ENCODE results near the gene PRPH2.
"Not testable (repeated sequence)": the region's sequence is repeated elsewhere in the genome, so short reads cannot be mapped to it uniquely, and the experiment has no call there.

The PRPH2 gene

DNA sequence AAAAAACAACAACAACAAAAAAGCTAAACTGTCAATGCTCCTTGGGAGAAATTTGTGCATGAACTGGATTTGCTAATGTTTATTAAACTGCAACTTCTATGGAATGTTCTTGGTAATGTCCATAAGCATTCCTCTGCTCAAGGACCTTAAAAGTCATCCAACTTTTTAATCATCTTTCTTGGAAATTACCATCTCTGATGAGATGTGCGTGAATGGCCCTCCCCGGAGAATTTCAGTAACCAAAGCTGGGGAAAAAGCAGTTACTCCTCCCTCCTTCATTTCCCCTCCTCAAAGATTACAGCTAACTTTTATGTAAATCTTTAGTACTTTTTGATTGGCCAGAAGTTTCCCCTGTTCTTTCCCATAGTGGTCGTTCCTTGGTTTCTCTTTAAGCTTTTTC is 18.3 kb upstream of the PRPH2 start:
- DNase-seq, result no peak

DNA sequence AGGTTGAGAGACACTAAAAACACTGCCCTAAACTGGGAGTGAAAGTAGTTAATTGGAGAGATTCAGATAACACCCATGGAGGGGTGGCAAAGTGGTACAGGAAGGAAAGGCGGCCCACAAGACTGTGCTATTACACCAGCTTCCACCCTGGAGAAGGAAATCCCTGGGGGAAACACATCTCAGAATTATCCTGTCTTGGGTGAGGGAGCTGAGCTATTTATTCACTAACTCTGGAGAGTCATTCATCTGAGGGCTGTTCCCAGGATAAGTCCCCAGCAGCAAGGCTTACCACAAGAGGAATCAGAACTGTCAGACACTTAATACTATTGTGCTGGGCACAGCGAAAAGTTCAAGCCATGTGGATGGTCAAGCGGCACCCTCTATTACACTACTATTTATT is 13.6 kb upstream of the PRPH2 start:
- no peak for DNase-seq

DNA sequence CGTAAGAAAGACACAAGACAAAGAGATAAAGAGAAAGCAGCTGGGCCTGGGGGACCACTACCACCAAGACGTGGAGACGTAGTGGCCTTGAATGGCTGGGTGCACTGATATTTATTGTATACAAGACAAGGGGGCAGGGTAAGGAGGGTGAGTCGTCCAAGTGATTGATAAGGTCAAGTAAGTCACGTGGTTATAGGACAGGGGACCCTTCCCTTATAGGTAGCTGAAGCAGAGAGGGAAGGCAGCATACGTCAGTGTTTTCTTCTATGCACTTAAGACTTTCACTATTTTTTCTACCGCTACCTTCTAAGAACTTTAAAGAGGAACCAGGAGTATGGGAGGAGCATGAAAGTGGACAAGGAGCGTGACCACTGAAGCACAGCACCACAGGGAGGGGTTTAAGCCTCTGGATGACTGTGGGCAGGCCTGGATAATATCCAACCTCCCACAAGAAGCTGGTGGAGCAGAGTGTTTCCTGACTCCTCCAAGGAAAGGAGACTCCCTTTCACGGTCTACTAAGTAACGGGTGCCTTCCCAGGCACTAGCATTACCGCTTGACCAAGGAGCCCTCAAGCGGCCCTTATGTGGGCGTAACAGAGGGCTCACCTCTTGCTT is 11.6 kb upstream of the PRPH2 start:
- DNase-seq, result not testable (repeated sequence)

GRCh38 chr6:42729731-42730130 is 7.3 kb upstream of the PRPH2 start:
- no peak for DNase-seq

- no peak for DNase-seq
These were observed 5.2 kb upstream of the PRPH2 start for GRCh38 chr6:42727627-42728026.

DNA sequence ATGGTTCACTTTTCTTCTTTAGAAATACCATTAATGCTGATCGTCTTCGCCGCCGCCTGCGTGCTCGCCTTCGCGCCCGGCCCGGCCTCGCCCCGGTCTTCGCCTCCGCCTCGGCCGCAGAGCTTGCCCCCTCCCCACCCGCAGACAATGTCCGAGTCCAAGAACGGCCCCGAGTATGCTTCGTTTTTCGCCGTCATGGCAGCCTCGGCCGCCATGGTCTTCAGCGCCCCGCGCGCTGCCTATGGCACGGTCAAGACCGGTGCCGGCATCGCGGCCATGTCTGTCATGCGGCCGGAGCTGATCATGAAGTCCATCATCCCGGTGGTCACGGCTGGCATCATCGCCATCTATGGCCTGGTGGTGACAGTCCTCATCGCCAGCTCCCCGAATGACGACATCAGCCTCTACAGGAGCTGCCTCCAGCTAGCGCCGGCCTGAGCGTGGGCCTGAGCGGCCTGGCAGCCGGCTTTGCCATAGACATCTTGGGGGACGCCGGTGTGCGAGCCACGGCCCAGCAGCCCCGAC is 4.8 kb upstream of the PRPH2 start:
- peak; percentile 16 for DNase-seq

- peak; percentile 62 for DNase-seq
These were observed 4.2 kb upstream of the PRPH2 start for GRCh38 chr6:42726485-42727086.

GRCh38 chr6:42726026-42726425 is 3.6 kb upstream of the PRPH2 start:
- no peak for DNase-seq

- DNase-seq, result no peak
These were observed 2.4 kb upstream of the PRPH2 start for GRCh38 chr6:42724825-42725224.

GRCh38 chr6:42720739-42721138 is 1.7 kb downstream of the PRPH2 start:
- DNase-seq, result no peak

DNA sequence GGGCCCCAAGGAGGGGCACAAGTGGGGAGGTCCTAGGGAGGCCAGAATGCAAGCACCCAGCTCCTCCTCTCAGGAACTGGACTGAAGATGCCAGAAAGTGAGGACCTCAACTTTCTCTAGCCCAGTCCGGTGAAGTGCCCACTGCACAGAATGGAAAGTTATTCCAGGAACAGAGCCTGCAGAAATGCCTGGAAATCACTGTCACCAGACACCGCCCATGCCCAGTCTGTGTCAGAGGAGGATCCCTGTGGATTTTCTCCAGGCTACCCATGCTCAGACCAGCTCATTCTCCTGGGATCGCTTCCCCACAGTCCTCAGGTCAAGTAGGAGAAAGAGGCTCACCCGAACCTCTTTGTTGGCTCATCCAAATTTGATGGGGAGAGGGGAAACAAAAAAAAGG is 6.5 kb downstream of the PRPH2 start:
- no peak for DNase-seq

DNA sequence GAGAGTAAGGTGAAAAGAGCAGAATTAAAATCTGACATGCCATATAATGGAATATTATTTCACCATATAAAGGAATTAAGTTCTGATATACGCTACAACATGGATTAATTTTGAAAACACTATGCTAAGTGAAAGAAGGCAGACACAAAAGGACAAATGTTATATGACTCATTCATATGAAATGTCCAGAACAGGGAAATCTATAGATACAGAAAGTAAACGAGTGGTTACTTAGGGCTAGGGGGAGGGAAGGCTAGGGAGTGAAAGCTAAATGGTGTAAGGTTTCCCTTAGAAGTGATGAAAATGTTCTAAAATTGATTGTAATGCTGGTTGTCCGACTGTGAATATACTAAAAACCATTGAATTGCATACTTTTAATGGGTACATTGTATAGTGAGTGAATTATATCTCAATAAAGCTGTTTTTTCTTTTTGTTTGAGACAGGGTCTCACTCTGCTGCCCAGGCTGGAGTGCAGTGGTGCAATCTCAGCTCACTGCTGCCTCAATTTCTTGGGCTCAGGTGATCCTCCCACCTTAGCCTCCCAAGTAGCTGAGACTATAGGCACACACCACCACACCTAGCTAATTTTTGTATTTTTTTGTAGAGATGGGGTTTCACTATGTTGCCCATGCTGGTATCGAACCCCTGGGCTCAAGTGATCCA is 8.2 kb downstream of the PRPH2 start:
- no peak for DNase-seq

- no peak for DNase-seq
These were observed 10.5 kb downstream of the PRPH2 start for GRCh38 chr6:42711930-42712329.

- no peak for DNase-seq
These were observed 12.1 kb downstream of the PRPH2 start for GRCh38 chr6:42710316-42710715.

GRCh38 chr6:42709871-42710270 is 12.5 kb downstream of the PRPH2 start:
- no peak for DNase-seq

GRCh38 chr6:42708096-42708495 is 14.3 kb downstream of the PRPH2 start:
- no peak for DNase-seq

GRCh38 chr6:42707595-42707994 is 14.8 kb downstream of the PRPH2 start:
- DNase-seq, result no peak

GRCh38 chr6:42704937-42705374 is 17.4 kb downstream of the PRPH2 start:
- no peak for DNase-seq

DNA sequence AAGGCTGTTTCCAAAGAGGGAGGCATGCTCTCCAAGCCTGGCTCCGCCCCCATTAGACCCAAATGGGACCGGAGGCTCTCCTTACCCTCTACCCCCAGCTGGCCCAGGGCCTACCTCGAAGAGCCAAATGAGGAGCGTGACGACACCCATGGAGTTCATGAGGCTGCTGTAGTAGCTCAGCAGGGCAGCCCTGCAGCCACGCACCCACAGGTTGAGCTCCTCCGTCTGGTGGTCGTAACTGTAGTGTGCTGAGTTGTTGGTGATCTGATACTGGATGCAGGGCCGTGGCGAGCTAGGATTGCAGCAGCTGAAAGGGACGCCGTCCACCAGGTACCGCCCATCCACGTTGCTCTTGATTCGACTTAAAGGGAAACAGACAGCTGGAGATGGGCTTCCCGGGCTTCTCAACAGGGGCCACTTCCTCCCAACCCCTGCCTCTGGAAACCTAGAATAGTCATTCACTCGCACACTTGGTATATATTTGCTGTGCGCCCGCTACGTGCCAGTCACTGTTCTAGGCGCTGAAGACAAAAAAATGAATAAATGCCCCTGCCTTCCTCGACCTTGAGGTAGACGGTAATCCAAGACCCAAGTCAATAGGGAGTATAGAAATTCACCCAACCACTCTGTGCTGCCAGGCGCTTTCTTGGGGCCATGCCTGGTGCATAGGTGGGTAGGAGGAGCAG is 18.0 kb downstream of the PRPH2 start:
- no peak for DNase-seq

DNA sequence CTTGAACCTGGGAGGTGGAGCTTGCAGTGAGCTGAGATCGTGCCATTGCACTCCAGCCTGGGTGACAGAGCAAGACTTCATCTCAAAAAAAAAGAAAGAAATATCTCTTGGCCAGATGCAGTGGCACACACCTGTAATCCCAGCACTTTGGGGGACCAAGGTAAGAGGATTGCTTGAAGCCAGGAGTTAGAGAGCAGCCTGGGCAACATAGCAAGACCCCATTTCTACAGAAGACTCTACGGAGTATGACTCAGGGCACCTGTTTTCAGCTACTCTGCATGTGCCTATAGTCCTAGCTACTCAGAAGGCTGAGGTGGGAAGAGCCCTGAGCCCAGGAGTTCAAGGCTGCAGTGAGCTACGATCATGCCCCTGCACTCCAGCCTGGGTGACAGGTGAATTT is 19.6 kb downstream of the PRPH2 start:
- DNase-seq, result not testable (repeated sequence)

GRCh38 chr6:42702200-42702599 is 20.2 kb downstream of the PRPH2 start:
- no peak for DNase-seq

DNA sequence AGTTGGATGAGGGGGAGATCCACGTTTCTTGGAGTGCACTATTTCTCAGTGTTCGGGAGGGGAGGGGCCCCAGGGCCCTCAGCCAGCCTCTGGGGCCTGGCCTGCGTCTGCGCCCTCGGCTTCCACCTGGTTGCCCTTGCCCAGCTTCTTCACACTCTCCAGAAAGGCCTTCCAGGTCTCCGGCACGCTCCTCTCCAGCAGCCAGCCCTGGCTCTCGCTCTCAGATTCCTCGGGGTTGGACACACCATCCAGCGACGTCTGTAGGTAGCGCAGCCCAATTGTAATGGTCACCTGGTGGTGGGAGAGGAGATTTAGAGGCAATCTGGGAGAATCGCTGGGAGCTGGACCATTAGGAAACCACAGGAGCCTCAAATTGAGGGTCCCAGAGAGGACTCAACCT is 24.2 kb downstream of the PRPH2 start:
- no peak for DNase-seq

GRCh38 chr6:42697268-42697655 is 25.1 kb downstream of the PRPH2 start:
- DNase-seq, result no peak

All from stimulated activated CD4-positive, alpha-beta T cell treated with anti-CD3 and anti-CD28 coated beads, Interleukin-4, amount 100 ng/mL, for 1 hour (primary cell).